RWPE2 (cell line): ENCODE results near the gene EHHADH.

Experiments
- ATAC-seq: fragments of 200-7000 bp; cut with Tn5 transposase; 3 replicates; pipeline ENCODE4 v1.9.1; 2021; ENCODE audit warnings: low read depth
- DNase-seq: peaks from one replicate; pipeline ENCODE4 v3.0.0-alpha.2; 2020; ENCODE audit warnings: low spot score
- H3K27ac ChIP-seq: fragments of 450-650 bp; 2 replicates; pipeline ENCODE4 v1.5.1; 2017; ENCODE audit warnings: mild to moderate bottlenecking; ENCODE audit not compliant: poor library complexity, severe bottlenecking
- H3K27me3 ChIP-seq: fragments of 250-450 bp; sonication (Bioruptor Pico); 2 replicates; pipeline ENCODE4 v1.5.1; 2021; ENCODE audit warnings: mild to moderate bottlenecking, moderate library complexity; ENCODE audit not compliant: insufficient read depth, poor library complexity, severe bottlenecking
- H3K36me3 ChIP-seq: fragments of 250-450 bp; sonication (Bioruptor Pico); 2 replicates; pipeline ENCODE4 v1.5.1; 2020; ENCODE audit warnings: low read depth, mild to moderate bottlenecking, moderate library complexity
- H3K4me1 ChIP-seq: fragments of 250-450 bp; sonication (Bioruptor Pico); 2 replicates; pipeline ENCODE4 v1.5.1; 2021; ENCODE audit warnings: mild to moderate bottlenecking, moderate library complexity; ENCODE audit not compliant: insufficient read depth, poor library complexity, severe bottlenecking
- H3K4me3 ChIP-seq: fragments of 250-450 bp; sonication (Bioruptor Pico); 2 replicates; pipeline ENCODE4 v1.5.1; 2021; ENCODE audit warnings: mild to moderate bottlenecking, moderate library complexity; ENCODE audit not compliant: severe bottlenecking
- H3K9me3 ChIP-seq: fragments of 250-450 bp; sonication (Bioruptor Pico); 2 replicates; pipeline ENCODE4 v1.5.1; 2021; ENCODE audit warnings: mild to moderate bottlenecking, moderate library complexity; ENCODE audit not compliant: severe bottlenecking
- TF ChIP-seq, protein P1 (sequence below): fragments of 450-650 bp; IDR thresholded peaks from one replicate; pipeline ENCODE4 v1.5.1; 2017; ENCODE audit warnings: mild to moderate bottlenecking, moderate library complexity; ENCODE audit not compliant: poor library complexity, severe bottlenecking

The EHHADH gene

GRCh38 chr3:185161761-185162160 lies 92.1 kb downstream of the EHHADH start:
- DNase-seq (no peak), ATAC-seq (no peak)
- peaks cover 9% of the 10 kb centered on the region for H3K27me3 ChIP-seq
- no peak overlapping the region for H3K27ac ChIP-seq
- TF ChIP-seq, protein P1, sequence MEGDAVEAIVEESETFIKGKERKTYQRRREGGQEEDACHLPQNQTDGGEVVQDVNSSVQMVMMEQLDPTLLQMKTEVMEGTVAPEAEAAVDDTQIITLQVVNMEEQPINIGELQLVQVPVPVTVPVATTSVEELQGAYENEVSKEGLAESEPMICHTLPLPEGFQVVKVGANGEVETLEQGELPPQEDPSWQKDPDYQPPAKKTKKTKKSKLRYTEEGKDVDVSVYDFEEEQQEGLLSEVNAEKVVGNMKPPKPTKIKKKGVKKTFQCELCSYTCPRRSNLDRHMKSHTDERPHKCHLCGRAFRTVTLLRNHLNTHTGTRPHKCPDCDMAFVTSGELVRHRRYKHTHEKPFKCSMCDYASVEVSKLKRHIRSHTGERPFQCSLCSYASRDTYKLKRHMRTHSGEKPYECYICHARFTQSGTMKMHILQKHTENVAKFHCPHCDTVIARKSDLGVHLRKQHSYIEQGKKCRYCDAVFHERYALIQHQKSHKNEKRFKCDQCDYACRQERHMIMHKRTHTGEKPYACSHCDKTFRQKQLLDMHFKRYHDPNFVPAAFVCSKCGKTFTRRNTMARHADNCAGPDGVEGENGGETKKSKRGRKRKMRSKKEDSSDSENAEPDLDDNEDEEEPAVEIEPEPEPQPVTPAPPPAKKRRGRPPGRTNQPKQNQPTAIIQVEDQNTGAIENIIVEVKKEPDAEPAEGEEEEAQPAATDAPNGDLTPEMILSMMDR = no peak
- no peaks in the 10 kb centered on the region for H3K4me1 ChIP-seq
- no peaks in the 10 kb centered on the region for H3K36me3 ChIP-seq
- no peak overlapping the region for H3K4me3 ChIP-seq
- no peaks in the 10 kb centered on the region for H3K9me3 ChIP-seq

GRCh38 chr3:185157347-185157746 lies 96.5 kb downstream of the EHHADH start:
- peaks cover 36% of the 10 kb centered on the region for H3K27me3 ChIP-seq
- no peak for ATAC-seq
- H3K4me3 ChIP-seq = no peak overlapping the region
- no peak for DNase-seq
- H3K9me3 ChIP-seq = no peaks in the 10 kb centered on the region
- TF ChIP-seq, protein P1 = no peak
- no peaks in the 10 kb centered on the region for H3K36me3 ChIP-seq
- H3K4me1 ChIP-seq = no peaks in the 10 kb centered on the region
- no peak overlapping the region for H3K27ac ChIP-seq

DNA sequence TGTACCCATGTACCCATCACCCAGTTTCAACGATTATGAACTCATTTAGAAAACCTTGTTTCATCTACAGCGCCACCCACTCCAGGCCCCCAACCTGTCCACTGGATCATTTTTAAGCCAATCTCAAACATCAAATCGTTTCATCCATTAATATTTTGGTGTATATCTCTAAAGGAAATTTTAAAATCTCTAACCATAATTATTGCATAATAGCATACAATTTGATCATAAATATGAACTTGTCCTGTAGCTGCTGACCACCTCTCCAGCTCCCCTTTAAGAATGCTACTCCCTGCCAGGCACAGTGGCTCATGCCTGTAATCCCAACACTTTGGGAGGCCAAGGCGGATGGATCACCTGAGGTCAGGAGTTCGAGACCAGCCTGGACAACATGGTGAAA lies 98.2 kb downstream of the EHHADH start:
- DNase-seq (no peak), ATAC-seq (no peak)
- Histone ChIP-seq H3K27ac (no peak overlapping the region), H3K9me3 (no peaks in the 10 kb centered on the region), H3K27me3 (peaks cover 52% of the 10 kb centered on the region), H3K4me1 (no peaks in the 10 kb centered on the region), H3K36me3 (no peaks in the 10 kb centered on the region), H3K4me3 (no peak overlapping the region)
- TF ChIP-seq, protein P1 = no peak

DNA sequence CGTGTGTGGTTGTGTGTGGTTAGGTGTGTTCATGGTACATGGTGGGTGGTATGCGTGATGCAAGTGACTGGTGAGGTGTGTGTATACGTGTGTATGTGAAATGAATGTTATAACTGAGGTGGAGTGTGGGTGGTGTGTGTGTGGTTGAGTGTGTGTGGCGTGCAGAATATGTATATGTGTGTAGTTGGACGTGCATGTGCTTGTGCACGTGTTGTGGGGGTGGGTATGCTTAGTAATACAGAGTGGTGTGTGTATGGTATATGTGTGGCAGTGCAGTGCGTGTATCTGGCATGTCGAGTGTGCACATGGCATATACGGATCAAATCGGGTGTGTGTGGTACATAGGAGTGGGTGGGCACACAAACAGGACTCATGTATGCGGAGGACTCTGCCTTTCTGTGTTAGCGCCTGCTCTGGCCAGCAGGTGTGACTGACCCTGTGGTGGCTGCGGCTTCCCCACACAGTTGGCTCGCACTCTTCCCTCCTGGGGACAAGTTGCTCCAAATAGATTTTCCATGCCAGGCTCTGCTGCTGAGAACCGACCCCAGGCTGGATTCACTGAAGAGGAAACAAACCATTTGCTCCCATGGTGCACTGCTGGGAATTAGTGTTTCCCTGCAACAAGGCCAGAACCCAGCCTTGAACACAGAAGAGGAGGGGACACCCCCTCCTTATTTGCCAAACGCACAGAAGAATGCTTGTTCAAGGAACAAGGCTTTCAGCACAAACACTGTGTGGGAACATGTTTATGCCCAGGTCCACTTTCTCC lies 99.8 kb downstream of the EHHADH start:
- no peak overlapping the region for H3K27ac ChIP-seq
- ATAC-seq = no peak
- no peaks in the 10 kb centered on the region for H3K4me1 ChIP-seq
- H3K36me3 ChIP-seq = no peaks in the 10 kb centered on the region
- peaks cover 69% of the 10 kb centered on the region for H3K27me3 ChIP-seq
- no peak overlapping the region for H3K4me3 ChIP-seq
- DNase-seq = no peak
- TF ChIP-seq, protein P1 = no peak
- H3K9me3 ChIP-seq = no peaks in the 10 kb centered on the region

DNA sequence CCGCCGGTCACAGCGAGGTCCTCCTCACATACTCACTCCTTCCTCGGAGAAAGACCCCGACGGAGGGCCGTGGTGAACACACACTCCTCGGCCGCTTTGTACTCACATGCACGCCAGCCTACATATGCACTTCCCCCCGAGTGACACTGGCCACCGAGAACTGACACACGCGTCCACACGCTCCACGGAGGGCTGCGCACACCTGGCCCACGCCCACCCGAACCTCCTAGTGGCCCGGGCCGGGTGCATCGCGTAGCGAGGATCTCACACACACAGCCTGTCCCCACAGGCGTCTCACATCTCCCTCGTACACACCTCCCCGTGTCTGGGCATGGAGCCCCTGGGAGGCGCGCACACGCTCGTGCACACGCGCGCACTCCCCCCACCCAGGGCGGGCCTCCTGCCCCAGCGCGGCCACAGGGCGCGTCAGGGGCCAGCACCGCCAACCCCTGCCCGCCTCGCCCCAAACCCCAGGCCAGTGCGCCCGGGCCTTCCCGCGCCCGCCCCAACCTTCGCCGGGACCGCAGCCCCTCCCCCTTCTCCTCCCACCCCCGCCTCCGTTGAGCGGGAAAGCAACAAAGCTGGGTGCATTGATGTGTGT lies 100.6 kb downstream of the EHHADH start:
- Histone ChIP-seq H3K36me3 (no peaks in the 10 kb centered on the region), H3K9me3 (no peaks in the 10 kb centered on the region), H3K27ac (no peak overlapping the region), H3K4me3 (peak overlapping the region; percentile 32), H3K27me3 (peaks cover 71% of the 10 kb centered on the region), H3K4me1 (no peaks in the 10 kb centered on the region)
- DNase-seq (peak; percentile 50), ATAC-seq (no peak; the same call in 2 of the 3 replicates)
- TF ChIP-seq, protein P1 = no peak
